ENCODE measurements around the gene ROMO1.
A peak's percentile ranks its signal among the peaks of the same experiment; 100 is the strongest.
"Not testable (repeated sequence)": the region's sequence is repeated elsewhere in the genome, so short reads cannot be mapped to it uniquely, and the experiment has no call there.

Gene ROMO1

GRCh38 chr20:35743693-35744491, 44.7 kb downstream of the ROMO1 start:
- 90% methylated on average over 14 of the region's 15 CpGs for WGBS
- Histone ChIP-seq H3K9ac (ENCODE audit: low read depth, low read length) (peak overlapping the region; percentile 96), H3K27me3 (ENCODE audit: insufficient read depth, low read length) (no peaks in the 10 kb centered on the region), H3K4me1 (ENCODE audit: insufficient read depth, low read length) (peaks cover 22% of the 10 kb centered on the region; the same call in 1 of the 2 replicates), H3K9me3 (ENCODE audit: insufficient read depth, low read depth, low read length) (no peaks in the 10 kb centered on the region), H3K36me3 (ENCODE audit: insufficient read depth, low read length) (peaks cover 20% of the 10 kb centered on the region), H3K4me3 (ENCODE audit: low read length) (no peak overlapping the region), H3K27ac (ENCODE audit: low read depth, low read length) (peak overlapping the region; percentile 88)

DNA sequence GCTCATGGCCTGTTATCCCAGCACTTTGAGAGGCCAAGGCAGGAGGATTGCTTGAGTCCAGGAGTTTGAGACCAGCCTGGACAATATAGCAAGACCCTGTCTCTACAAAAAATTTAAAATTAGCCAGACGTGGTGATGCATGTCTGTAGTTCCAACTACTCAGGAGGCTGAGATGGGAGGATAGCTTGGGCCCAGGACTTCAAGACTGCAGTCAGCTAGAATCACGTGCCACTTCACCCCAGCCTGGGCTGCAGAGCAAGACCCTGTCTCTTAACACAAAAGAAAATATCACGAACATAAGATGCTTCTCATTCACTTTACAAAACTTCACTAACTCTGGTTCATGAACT, 45.3 kb downstream of the ROMO1 start:
- H3K4me3 ChIP-seq (ENCODE audit: low read length); H3K27ac ChIP-seq (ENCODE audit: low read depth, low read length); H3K27me3 ChIP-seq (ENCODE audit: insufficient read depth, low read length); H3K9ac ChIP-seq (ENCODE audit: low read depth, low read length); H3K9me3 ChIP-seq (ENCODE audit: insufficient read depth, low read depth, low read length): not testable (repeated sequence)
- peaks cover 19% of the 10 kb centered on the region; the same call in 1 of the 2 replicates for H3K4me1 ChIP-seq (ENCODE audit: insufficient read depth, low read length)
- H3K36me3 ChIP-seq (ENCODE audit: insufficient read depth, low read length) = peaks cover 14% of the 10 kb centered on the region
- WGBS = 83% methylated on average over 3 of the region's 3 CpGs
